ENCODE data around the gene KIF25.
"Not testable (repeated sequence)": the region's sequence is repeated elsewhere in the genome, so short reads cannot be mapped to it uniquely, and the experiment has no call there.

KIF25 gene

DNA sequence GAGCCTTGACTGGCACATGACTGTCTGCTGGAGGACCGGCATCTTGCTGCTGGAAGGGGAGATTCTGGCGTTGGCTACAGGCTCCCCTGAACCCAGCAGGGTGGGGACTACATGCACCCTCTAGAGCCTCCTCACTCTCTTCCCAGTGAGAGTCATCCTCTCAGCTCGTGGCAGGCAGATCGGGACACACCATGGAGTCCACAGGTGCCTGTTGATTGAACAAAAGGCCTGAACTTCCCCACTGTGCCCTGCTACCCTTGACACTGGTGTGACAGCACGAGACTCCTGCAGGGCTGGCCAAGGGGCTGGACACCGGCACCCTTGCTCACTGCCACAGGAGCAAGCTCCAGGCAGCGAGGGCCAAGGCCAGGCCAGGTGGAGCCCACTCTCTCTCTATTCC, 73.3 kb downstream of the KIF25 start:
- DNase-seq (ENCODE audit: low spot score) = no peak

DNA sequence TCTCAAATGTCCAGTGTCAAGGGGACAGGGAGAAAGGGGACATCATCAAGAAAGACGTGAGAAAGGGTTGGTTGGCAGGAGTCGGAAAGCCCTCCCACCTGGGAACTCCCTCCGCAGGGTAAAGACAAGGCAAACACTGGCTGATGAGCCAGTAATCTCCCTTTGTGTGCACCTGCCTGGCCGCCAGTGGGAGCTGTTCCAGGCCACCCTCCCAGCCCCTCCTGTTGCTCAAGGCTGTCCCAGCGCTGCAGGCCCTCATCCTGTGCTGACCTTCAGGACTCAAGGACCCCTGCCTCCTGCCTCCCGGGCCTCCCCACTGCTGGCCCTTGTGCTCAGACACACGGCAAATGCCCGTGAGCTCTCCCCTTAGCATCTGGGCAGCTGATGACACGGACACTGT, 74.1 kb downstream of the KIF25 start:
- DNase-seq (ENCODE audit: low spot score) = no peak

DNA sequence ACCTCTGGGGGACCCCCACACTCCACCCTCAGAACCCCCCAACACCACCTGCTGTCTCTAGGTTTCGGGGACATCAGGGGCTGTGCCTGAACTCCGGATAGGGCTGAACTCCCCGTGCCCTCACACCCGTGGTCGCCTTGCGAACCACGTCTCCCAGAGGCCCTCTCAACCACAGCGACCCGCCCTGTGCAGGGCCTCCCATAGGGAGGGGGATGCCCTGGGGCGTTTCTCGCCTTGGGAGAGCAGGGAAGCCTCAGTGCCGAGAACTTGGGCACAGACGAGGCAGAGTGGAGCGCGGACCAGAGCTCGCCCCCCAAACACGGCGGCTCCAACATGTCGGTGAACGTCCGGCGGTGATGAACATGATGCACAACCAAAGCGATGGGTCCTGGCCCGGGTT, 74.8 kb downstream of the KIF25 start:
- no peak for DNase-seq (ENCODE audit: low spot score)

DNA sequence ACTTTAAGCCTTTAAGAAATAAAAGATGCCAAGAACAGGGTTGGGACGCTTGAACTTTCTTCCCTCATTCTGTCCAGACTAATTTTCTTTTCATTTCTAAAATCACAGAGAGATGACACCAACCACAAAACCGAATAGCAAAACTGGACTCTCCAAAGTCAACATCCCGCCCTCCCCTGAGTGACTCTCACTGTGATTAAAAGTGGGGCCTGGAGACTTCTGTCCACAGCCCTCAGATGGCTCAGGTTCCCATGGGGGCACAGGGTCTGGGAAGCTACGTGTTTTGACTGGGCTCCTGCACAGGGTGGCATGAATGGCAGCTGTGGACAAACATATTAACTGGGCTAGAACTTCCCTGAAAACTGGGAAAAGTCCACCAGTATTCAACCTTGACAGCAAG, 75.3 kb downstream of the KIF25 start:
- no peak for DNase-seq (ENCODE audit: low spot score)

GRCh38 chr6:168073937-168074730, 76.7 kb downstream of the KIF25 start:
- DNase-seq (ENCODE audit: low spot score) = no peak

DNA sequence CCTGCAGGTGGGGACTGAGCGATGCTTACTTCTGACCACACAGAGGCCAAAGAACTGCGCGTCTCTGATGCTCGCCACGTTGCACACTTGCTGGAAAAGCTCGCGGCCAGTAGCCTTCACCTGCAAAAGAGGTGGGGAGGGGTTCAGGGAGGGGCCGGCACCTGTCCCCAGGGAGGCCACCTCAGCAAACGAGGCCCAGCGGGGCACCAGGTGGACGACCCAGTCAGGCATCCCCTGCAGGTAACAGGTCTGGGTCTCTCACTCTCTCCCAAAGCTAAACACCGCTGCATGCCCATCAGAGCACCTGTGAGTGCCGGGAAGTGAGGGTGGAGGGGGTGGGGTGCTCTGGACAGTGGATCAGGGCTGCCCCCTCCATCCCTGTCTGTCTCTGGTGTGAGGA, 77.7 kb downstream of the KIF25 start:
- DNase-seq (ENCODE audit: low spot score) = no peak

DNA sequence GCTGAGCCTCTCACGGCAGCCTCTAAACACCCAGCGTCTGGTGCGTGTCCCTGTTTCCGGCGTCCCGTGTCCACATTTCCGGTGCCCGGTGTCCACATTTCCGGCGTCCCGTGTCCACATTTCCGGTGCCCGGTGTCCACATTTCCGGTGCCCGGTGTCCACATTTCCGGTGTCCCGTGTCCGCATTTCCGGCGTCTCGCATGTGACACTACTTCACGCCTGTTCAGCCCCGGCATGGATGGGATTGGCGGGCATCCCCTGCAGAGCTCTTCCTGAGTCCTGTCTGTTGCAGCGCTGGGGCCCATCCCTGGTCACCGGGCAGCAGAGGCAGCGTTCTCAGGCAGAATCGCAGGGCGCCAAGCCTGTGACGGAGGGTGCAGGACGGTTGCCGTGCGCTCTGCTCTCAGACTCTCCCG, 78.3 kb downstream of the KIF25 start:
- DNase-seq (ENCODE audit: low spot score) = no peak

DNA sequence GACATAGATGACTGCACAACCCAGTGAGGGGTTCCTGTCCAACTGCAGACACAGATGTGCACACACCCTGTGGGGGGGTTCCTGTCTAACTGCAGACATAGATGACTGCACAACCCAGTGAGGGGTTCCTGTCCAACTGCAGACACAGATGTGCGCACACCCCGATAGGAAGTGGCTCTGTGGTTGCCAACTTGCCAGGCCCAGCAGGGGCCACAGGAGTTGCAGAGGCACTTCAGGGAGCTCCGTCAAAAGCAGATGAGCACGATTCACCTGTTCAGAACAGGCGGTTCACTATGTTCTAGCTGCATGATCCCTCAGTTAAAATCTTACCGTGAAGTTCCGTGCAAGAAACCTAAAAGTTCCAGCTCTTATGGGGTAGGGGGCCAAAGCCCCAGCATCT, 79.9 kb downstream of the KIF25 start:
- not testable (repeated sequence) for DNase-seq (ENCODE audit: low spot score)

DNA sequence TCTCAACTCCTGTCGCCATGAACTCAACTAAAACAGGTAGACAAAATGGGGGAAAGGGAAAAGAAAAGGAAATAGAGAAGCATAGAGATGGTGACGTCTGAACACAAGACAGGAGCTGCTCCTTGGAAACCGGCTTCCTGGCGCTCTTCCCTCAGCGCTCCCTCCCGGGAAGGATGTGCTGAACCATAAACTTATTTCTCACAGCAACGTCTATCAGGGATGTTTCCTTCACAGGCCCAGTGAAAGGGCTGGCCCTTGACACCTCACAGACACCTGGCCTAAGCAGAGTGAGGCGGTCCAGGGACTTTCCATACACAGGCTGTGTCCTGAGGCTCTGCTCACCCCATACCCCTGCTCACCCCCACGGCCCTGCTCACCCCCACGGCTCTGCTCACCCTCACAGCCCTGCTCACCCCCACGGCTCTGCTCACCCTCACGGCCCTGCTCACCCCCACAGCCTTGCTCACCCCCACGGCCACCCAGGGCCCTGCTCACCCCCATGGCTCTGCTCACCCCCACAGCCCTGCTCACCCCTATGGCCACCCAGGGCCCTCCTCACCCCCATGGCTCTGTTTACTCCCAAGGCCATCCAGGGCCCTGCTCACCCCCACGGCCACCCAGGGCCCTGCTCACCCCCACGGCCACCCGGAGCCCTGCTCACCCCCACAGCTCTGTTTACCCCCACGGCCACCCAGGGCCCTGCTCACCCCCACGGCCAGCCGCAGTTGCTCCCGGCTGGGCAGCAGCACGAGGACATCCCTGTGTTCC, 80.9 kb downstream of the KIF25 start:
- DNase-seq (ENCODE audit: low spot score) = no peak

DNA sequence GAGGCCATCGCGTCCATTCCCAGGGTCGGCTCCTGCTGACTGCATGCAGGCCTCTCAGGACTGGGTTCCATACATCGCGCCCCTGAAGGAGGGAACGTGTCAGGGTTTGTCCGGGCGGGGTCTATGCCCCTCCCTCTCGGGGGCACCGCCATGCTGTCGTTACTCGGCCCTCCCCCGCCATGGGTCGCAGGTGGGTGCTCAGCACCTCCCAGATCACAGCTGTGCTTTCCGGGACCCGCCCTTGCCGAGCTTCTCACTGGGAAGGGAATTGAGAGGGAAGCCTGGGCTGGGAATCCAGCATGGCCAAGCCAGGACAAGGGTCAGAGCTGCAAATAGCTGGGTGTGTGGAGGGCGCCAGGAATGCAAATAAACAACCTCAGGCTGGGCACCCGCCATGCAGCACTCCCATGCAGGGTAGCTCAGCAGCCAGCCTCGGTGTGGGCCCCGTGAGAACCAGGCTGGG, 81.5 kb downstream of the KIF25 start, which contains the start of gene FRMD1:
Gene FRMD1, minus strand, starts transcription at position 270 of the 463 bp plus-strand sequence. Its CDS starts 118 bp downstream, at position 152.
- no peak for DNase-seq (ENCODE audit: low spot score)

DNA sequence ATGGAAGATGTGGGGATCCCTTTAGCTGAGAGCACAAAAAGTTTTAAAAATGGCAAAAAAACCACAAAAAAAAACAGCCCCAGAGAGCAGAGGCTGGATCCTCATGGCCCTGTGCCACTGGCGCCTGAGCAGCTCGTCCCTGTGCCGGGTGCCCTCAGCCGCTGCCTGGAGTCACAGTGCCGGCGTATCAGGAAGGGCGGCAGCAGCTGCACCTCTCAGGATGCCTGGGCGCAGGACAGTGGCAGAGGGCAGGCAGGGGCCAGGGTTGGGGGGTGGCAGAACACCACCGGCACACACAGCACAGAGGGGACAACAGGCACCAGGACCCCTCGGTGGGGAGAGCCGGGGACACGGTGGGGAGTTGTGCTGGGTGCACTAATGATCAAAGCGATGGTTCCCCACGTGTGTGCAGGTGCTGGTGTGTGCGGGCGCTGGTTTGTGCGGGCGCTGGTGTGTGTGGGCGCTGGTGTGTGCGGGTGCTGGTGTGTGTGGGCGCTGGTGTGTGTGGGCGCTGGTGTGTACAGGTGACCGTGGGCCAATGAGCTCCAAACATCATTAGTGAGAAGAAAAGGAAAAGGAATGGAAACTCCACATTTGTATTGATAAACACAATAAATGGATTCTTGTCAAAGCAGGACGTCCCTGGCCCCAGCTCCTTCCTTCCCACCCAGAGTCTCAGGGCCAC, 83.1 kb downstream of the KIF25 start:
- no peak for DNase-seq (ENCODE audit: low spot score)

DNA sequence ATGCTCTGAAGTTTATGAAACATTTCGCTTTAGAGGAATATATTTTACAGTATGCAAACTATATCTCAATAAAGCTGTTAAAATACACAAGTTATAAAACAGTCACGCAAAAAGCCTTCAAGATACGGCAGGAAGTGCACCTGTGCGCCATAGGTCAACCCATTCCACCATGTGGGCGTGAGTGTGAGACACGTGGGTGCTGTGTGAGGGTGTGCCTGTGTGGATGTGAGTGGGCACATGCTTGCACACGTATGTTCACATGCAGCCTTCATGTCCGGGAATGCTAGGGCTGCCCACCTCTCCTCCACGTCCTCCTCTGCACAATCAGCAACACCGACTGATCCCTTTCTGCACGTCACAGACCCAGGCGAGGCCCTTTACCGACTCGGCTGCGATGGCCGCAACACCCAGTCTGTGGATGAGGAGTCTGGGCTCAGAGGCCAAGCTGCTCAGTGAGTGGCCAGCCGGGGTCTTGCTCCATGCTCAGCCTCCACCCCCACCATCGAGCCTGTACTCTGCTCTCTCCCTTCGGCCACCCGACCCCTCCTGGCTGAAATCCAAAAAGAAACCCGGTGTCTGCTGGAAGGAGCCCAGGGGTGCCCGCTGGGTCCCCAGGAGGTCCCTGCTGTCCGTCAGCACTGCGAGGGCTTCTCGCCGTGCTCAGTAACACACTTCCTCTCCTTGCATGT, 84.5 kb downstream of the KIF25 start:
- DNase-seq (ENCODE audit: low spot score) = no peak

DNA sequence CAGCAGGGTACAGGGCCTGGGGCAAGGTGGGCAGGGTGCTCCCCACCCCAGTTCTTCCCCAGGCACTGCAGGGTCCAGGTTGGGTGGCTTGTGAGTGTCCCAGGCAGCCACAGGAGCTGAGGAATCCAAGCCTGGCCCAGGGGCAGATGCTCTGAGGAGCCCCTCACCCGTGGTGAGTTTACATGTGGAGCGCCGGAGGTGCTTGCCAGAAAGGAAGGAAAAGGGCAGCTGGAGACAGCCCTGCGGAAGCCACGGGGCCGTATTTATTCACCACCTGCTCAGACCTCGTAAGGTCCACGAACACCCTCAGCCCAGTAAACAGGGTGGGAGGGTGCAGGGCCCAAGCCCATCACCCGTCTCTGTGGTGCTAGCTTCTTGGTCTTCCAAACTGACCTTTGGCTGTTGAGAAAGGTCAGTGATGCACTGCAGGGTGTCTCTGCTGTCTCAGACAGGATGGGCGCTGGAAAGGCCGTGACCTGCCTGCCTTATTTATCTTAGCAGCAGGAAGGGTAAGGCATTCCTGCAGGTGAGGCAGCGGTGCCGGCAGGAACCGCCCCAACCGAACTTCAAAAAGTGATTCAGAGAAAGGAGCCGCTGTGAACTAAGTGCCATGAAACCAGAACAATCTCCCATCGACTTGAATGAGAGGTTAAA, 85.5 kb downstream of the KIF25 start:
- DNase-seq (ENCODE audit: low spot score) = no peak

DNA sequence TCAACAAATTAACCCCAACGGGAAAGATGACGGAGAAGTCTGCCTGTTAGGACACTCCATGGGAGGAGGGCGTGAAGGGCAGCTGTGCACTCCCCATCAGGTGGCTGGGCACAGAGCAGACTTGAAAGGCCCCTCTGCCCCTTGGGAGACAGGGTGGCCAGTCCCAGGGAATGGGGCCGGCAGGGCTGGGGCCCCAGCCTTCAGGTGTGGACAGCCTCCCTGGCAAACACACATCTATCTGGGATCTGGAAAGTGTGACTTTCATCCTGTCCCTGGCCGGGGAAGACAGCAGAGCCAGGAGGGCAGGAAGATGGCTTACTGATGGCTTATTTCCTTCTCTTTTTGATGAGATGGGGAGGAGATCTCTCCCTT, 86.0 kb downstream of the KIF25 start:
- no peak for DNase-seq (ENCODE audit: low spot score)

GRCh38 chr6:168084465-168085160, 87.1 kb downstream of the KIF25 start:
- no peak for DNase-seq (ENCODE audit: low spot score)

- DNase-seq (ENCODE audit: low spot score) = no peak
Measured at GRCh38 chr6:168086066-168086465, 88.6 kb downstream of the KIF25 start.

DNA sequence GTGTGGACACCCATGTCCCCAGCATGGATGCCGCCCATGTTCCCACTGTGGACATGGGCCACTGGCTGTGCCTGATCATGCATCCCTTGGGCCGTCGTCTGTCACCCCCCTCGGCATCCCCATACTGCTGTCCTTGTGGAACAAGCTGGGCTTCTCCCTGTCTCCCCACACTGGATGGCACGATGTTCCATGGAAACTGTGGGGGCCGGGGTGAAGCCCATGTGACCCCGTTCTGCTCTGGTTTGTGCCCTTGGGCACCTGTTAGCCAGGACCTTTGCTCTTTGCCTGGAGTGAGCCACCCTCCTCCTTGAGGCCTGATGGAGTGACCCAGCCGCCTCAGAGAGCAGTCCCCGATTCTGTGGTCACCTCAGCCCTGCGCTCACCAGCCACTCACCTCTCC, 89.1 kb downstream of the KIF25 start:
- DNase-seq (ENCODE audit: low spot score) = no peak

GRCh38 chr6:168087436-168088160, 90.1 kb downstream of the KIF25 start:
- no peak for DNase-seq (ENCODE audit: low spot score)

GRCh38 chr6:168088161-168089053, 90.9 kb downstream of the KIF25 start:
- DNase-seq (ENCODE audit: low spot score) = no peak
